ENCODE measurements around the gene LGI2.

GRCh38 chr4:25031077-25031621 is 403 bp upstream of the LGI2 start:
- TF ChIP-seq CTCF (IDR thresholded peaks at IDR 0.05), result no peak
- TF ChIP-seq EZH2 (IDR thresholded peaks at IDR 0.05), result peak; percentile 11
- TF ChIP-seq EZH2phosphoT487 (IDR thresholded peaks at IDR 0.05), result no peak
